ENCODE measurements around the gene ATP2A2.

GRCh38 chr12:110262442-110263388 lies 18.3 kb upstream of the ATP2A2 start:
- no peak for TF ChIP-seq CTCF (conservative IDR thresholded peaks at IDR 0.05; ENCODE audit: low read depth, low read length)
- no peak for TF ChIP-seq EZH2 (IDR thresholded peaks at IDR 0.05; ENCODE audit: low read length, unreplicated experiment)
